WTC11 (cell line): Measurements from ENCODE around the gene SRSF3. TPM values are rescaled to one million over a fixed set of nuclear protein-coding genes. Genes with fewer than 3 reads are reported as not detected.

Source experiments
- ATAC-seq: fragments of 200-7000 bp; cut with Tn5 transposase; 2 replicates; pipeline ENCODE4 v1.10.0; 2021; ENCODE audit warnings: mild to moderate bottlenecking, moderate library complexity
- CTCF ChIA-PET: fragments of 300-600 bp; sonication (Branson Sonifier 250); formaldehyde crosslinking; loops from one replicate; lab custom pipeline; 2021; ENCODE audit warnings: antibody characterized with exemption; lab: Charles Lee
- POLR2A ChIA-PET: fragments of 350-600 bp; sonication (Branson Sonifier 250); formaldehyde crosslinking; loops from one replicate; lab custom pipeline; 2021; ENCODE audit warnings: antibody characterized with exemption; lab: Charles Lee
- DNase-seq: peaks from one replicate; pipeline ENCODE4 v3.0.0; 2021; ENCODE audit warnings: low spot score
- H3K27ac Mint-ChIP-seq: 2 replicates; pipeline ENCODE4 v1.8.0; 2021; ENCODE audit warnings: mixed read lengths
- H3K27me3 Mint-ChIP-seq: 2 replicates; pipeline ENCODE4 v1.8.0; 2021; ENCODE audit warnings: low read depth, mild to moderate bottlenecking, moderate library complexity, mixed read lengths
- H3K36me3 Mint-ChIP-seq: 2 replicates; pipeline ENCODE4 v1.8.0; 2021; ENCODE audit warnings: mixed read lengths
- H3K4me1 Mint-ChIP-seq: 2 replicates; pipeline ENCODE4 v1.8.0; 2022; ENCODE audit warnings: mixed read lengths
- H3K4me3 Mint-ChIP-seq: 2 replicates; pipeline ENCODE4 v1.8.0; 2021; ENCODE audit warnings: mild to moderate bottlenecking, moderate library complexity, mixed read lengths
- H3K9me3 Mint-ChIP-seq: 2 replicates; pipeline ENCODE4 v1.8.0; 2021; ENCODE audit warnings: mixed read lengths
- AR ChIP-seq: fragments of 250-450 bp; sonication (Bioruptor Pico); IDR thresholded peaks from 2 replicates; pipeline ENCODE4 v1.9.0; 2021; ENCODE audit warnings: mild to moderate bottlenecking
- ATF2 ChIP-seq: sonication (generic); formaldehyde crosslinking; IDR thresholded peaks from 2 replicates; pipeline ENCODE4 v1.8.1; 2022; ENCODE audit warnings: low read depth, missing genetic modification reagents, borderline replicate concordance
- ERG ChIP-seq: fragments of 250-450 bp; sonication (Bioruptor Pico); IDR thresholded peaks from 2 replicates; pipeline ENCODE4 v1.8.0; 2021; ENCODE audit warnings: mild to moderate bottlenecking
- KAT7 ChIP-seq: sonication (generic); formaldehyde crosslinking; IDR thresholded peaks from 2 replicates; pipeline ENCODE4 v1.8.1; 2023; ENCODE audit warnings: missing genetic modification reagents, mild to moderate bottlenecking, borderline replicate concordance
- MAX ChIP-seq: sonication (generic); formaldehyde crosslinking; IDR thresholded peaks from 2 replicates; pipeline ENCODE4 v1.8.0; 2022; ENCODE audit warnings: mild to moderate bottlenecking, missing genetic modification reagents
- PRRX2 ChIP-seq: fragments of 250-450 bp; sonication (Bioruptor Pico); IDR thresholded peaks from 2 replicates; pipeline ENCODE4 v1.8.0; 2021; ENCODE audit warnings: mild to moderate bottlenecking
- TP53 ChIP-seq: sonication (generic); formaldehyde crosslinking; IDR thresholded peaks from 2 replicates; pipeline ENCODE4 v1.8.1; 2023; ENCODE audit warnings: mild to moderate bottlenecking, missing genetic modification reagents
- ZMAT4 ChIP-seq: fragments of 250-450 bp; sonication (Bioruptor Pico); IDR thresholded peaks from 2 replicates; pipeline ENCODE4 v1.9.0; 2021; ENCODE audit warnings: mild to moderate bottlenecking
- ZNF423 ChIP-seq: fragments of 250-450 bp; sonication (Bioruptor Pico); IDR thresholded peaks from 2 replicates; pipeline ENCODE4 v2.1.2; 2022; ENCODE audit warnings: mild to moderate bottlenecking, moderate library complexity
- ZNF425 ChIP-seq: fragments of 250-450 bp; sonication (Bioruptor Pico); conservative IDR thresholded peaks from 2 replicates; pipeline ENCODE4 v1.9.0; 2021; ENCODE audit warnings: mild to moderate bottlenecking
- total RNA-seq: library from RNA; stranded (reverse); gene quantifications from 3 replicates; pipeline ENCODE4 v1.2.3, GENCODE V29; 2021

The SRSF3 gene
- total RNA-seq, 1 experiment from 2014 or later = 554 TPM

GRCh38 chr6:36624461-36625157 is 30.4 kb downstream of the SRSF3 start (continued):
- TF ChIP-seq ERG (CRISPR knock-in tag) (no peak), MAX (CRISPR knock-in tag) (no peak)

- peaks cover 6% of the 10 kb centered on the region for H3K4me1 Mint-ChIP-seq
- H3K27ac Mint-ChIP-seq = no peak overlapping the region
- H3K9me3 Mint-ChIP-seq = no peaks in the 10 kb centered on the region
- H3K36me3 Mint-ChIP-seq = no peaks in the 10 kb centered on the region
- no peak for ATAC-seq
- ChIA-PET CTCF (interaction anchor here (1.3 to 2.3 kb wide), 6 partner anchors 54 to 157 kb away, joined by 3 to 11 read pairs (median 6); partner anchors contain the start of gene CDKN1A), POLR2A (no interaction called here)
- TF ChIP-seq ZNF425 (CRISPR knock-in tag) (no peak), PRRX2 (no peak), ZNF423 (no peak), ZMAT4 (no peak), TP53 (CRISPR knock-in tag) (no peak), AR (CRISPR knock-in tag) (no peak), ATF2 (CRISPR knock-in tag) (no peak)
- H3K4me3 Mint-ChIP-seq = no peak overlapping the region
- no peaks in the 10 kb centered on the region for H3K27me3 Mint-ChIP-seq
- DNase-seq = no peak
Measured at GRCh38 chr6:36625158-36625919, 31.2 kb downstream of the SRSF3 start.

GRCh38 chr6:36626636-36627035 is 32.5 kb downstream of the SRSF3 start:
- no peaks in the 10 kb centered on the region for H3K27me3 Mint-ChIP-seq
- no peak overlapping the region for H3K4me3 Mint-ChIP-seq
- POLR2A ChIA-PET = no interaction called here
- peaks cover 6% of the 10 kb centered on the region for H3K4me1 Mint-ChIP-seq
- H3K36me3 Mint-ChIP-seq = no peaks in the 10 kb centered on the region
- TF ChIP-seq KAT7 (CRISPR knock-in tag) = no peak
- no peak for ATAC-seq
- CTCF ChIA-PET = no interaction called here
- no peaks in the 10 kb centered on the region for H3K9me3 Mint-ChIP-seq
- H3K27ac Mint-ChIP-seq = no peak overlapping the region
- DNase-seq = no peak
